ENCODE results near the gene HS3ST5. TPM values are rescaled to one million over a fixed set of nuclear protein-coding genes. Genes with fewer than 3 reads are reported as not detected.
"Not testable (repeated sequence)": the region's sequence is repeated elsewhere in the genome, so short reads cannot be mapped to it uniquely, and the experiment has no call there.

The HS3ST5 gene
- total RNA-seq, 6 experiments from 2014 or later = not detected

- 96% methylated on average over 3 of the region's 3 CpGs for WGBS (ENCODE audit: insufficient coverage, low coverage, low lambda C conversion rate, missing lambda C conversion rate)
- Histone ChIP-seq H3K4me1 (no peaks in the 10 kb centered on the region), H3K9me3 (no peaks in the 10 kb centered on the region), H3K27ac (no peak overlapping the region), H3K36me3 (no peaks in the 10 kb centered on the region), H3K27me3 (no peaks in the 10 kb centered on the region), H3K4me3 (no peak overlapping the region)
- TF ChIP-seq, protein P1, sequence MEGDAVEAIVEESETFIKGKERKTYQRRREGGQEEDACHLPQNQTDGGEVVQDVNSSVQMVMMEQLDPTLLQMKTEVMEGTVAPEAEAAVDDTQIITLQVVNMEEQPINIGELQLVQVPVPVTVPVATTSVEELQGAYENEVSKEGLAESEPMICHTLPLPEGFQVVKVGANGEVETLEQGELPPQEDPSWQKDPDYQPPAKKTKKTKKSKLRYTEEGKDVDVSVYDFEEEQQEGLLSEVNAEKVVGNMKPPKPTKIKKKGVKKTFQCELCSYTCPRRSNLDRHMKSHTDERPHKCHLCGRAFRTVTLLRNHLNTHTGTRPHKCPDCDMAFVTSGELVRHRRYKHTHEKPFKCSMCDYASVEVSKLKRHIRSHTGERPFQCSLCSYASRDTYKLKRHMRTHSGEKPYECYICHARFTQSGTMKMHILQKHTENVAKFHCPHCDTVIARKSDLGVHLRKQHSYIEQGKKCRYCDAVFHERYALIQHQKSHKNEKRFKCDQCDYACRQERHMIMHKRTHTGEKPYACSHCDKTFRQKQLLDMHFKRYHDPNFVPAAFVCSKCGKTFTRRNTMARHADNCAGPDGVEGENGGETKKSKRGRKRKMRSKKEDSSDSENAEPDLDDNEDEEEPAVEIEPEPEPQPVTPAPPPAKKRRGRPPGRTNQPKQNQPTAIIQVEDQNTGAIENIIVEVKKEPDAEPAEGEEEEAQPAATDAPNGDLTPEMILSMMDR (IDR thresholded peaks at IDR 0.05) = no peak
- TF ChIP-seq POLR2A (IDR thresholded peaks at IDR 0.05) = no peak
- no peak for ATAC-seq
- intact Hi-C loops (cut with DNase I) = no loop called here
- DNase-seq = no peak
Measured at GRCh38 chr6:114055349-114055748, 287.5 kb downstream of the HS3ST5 start.

- ATAC-seq (no peak), DNase-seq (no peak)
- H3K4me3 ChIP-seq = no peak overlapping the region
- intact Hi-C loops (cut with DNase I) = no loop called here
- H3K27ac ChIP-seq = no peak overlapping the region
- no peaks in the 10 kb centered on the region for H3K36me3 ChIP-seq
- 17% methylated on average over 1 of the region's 1 CpG for WGBS (ENCODE audit: insufficient coverage, low coverage, low lambda C conversion rate, missing lambda C conversion rate)
- no peaks in the 10 kb centered on the region for H3K4me1 ChIP-seq
- H3K27me3 ChIP-seq = no peaks in the 10 kb centered on the region
- no peaks in the 10 kb centered on the region for H3K9me3 ChIP-seq
- no peak for TF ChIP-seq POLR2A (IDR thresholded peaks at IDR 0.05)
- TF ChIP-seq, protein P1 (IDR thresholded peaks at IDR 0.05) = no peak
Measured at GRCh38 chr6:114053791-114054190, 289.0 kb downstream of the HS3ST5 start.

DNA sequence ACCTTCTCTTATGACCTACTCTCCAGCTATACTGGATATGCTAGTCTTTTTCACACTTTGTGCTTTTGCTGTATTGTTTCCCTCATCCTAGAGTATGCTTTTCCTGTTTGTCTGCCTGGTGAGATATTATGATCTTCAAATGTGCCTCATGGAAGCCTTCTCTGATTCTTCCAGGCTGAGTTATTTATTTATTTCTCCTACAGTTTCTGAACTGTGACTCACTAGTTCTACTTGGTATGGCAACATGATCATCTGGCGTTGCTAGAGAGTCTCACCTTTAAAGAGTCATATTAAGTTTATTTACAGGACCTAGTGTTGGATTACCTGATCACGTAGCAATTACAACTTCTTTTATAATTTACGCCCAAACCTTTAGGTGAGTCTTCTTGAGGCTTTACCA lies 290.7 kb downstream of the HS3ST5 start:
- whole genome bisulfite sequencing (ENCODE audit: insufficient coverage, low coverage, low lambda C conversion rate, missing lambda C conversion rate) = 58% methylated on average over 3 of the region's 3 CpGs
- Histone ChIP-seq H3K4me3 (no peak overlapping the region), H3K4me1 (no peaks in the 10 kb centered on the region), H3K27me3 (no peaks in the 10 kb centered on the region), H3K36me3 (no peaks in the 10 kb centered on the region), H3K27ac (no peak overlapping the region), H3K9me3 (no peaks in the 10 kb centered on the region)
- intact Hi-C loops (cut with DNase I) = no loop called here
- TF ChIP-seq, protein P1 (IDR thresholded peaks at IDR 0.05) = no peak
- no peak for TF ChIP-seq POLR2A (IDR thresholded peaks at IDR 0.05)
- no peak for ATAC-seq
- DNase-seq = no peak

GRCh38 chr6:114051031-114051430 lies 291.8 kb downstream of the HS3ST5 start:
- H3K4me3 ChIP-seq = no peak overlapping the region
- no peaks in the 10 kb centered on the region for H3K4me1 ChIP-seq
- H3K9me3 ChIP-seq = no peaks in the 10 kb centered on the region
- H3K27me3 ChIP-seq = no peaks in the 10 kb centered on the region
- ATAC-seq (no peak), DNase-seq (no peak)
- intact Hi-C loops (cut with DNase I) = no loop called here
- no peak overlapping the region for H3K27ac ChIP-seq
- no peaks in the 10 kb centered on the region for H3K36me3 ChIP-seq
- WGBS (ENCODE audit: insufficient coverage, low coverage, low lambda C conversion rate, missing lambda C conversion rate) = 29% methylated on average over 1 of the region's 1 CpG
- TF ChIP-seq, protein P1 (IDR thresholded peaks at IDR 0.05) = no peak

GRCh38 chr6:114049367-114049966 lies 293.4 kb downstream of the HS3ST5 start:
- H3K9me3 ChIP-seq = no peaks in the 10 kb centered on the region
- DNase-seq (no peak), ATAC-seq (no peak)
- intact Hi-C loops (cut with DNase I) = no loop called here
- H3K4me1 ChIP-seq = no peaks in the 10 kb centered on the region
- no peak for TF ChIP-seq POLR2A (IDR thresholded peaks at IDR 0.05)
- TF ChIP-seq, protein P1 (IDR thresholded peaks at IDR 0.05) = no peak
- H3K36me3 ChIP-seq = no peaks in the 10 kb centered on the region
- H3K27ac ChIP-seq = no peak overlapping the region
- no peaks in the 10 kb centered on the region for H3K27me3 ChIP-seq
- no peak overlapping the region for H3K4me3 ChIP-seq
- WGBS (ENCODE audit: insufficient coverage, low coverage, low lambda C conversion rate, missing lambda C conversion rate) = 80% methylated on average over 1 of the region's 2 CpGs

DNA sequence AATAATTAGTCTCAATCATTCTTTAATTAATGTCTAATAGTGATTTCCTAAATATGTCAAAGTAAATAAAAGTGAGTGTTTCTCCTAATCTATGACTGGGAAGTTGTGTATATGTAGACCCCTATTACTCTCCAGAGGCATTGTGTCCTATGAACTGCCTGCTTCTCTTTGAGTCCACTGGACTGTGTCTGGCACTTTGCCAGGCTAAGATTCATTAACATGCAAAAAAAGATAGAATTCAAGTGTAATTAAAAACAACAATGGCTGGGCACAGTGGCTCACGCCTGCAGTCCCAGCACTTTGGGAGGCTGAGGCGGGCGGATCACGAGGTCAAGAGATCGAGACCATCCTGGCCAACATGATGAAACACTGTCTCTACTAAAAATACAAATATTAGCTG lies 298.3 kb downstream of the HS3ST5 start:
- H3K27ac ChIP-seq; H3K4me3 ChIP-seq; H3K4me1 ChIP-seq; H3K9me3 ChIP-seq; H3K27me3 ChIP-seq; DNase-seq; H3K36me3 ChIP-seq; ATAC-seq; intact Hi-C loops (cut with DNase I): not testable (repeated sequence)
- 86% methylated on average over 5 of the region's 5 CpGs for WGBS (ENCODE audit: insufficient coverage, low coverage, low lambda C conversion rate, missing lambda C conversion rate)
